Activated CD4-positive, alpha-beta T cell treated with anti-CD3 and anti-CD28 coated beads, Interleukin-2, Interleukin-6, amounts not matched to agents 100 ng/mL and 50 ng/mL, durations not matched to agents 16 hours and 8 hours (primary cell): ENCODE measurements around the gene C4orf50.
"Not testable (repeated sequence)": the region's sequence is repeated elsewhere in the genome, so short reads cannot be mapped to it uniquely, and the experiment has no call there.

ENCODE experiments used
- DNase-seq: peaks from one replicate; pipeline ENCODE4 v3.0.0-alpha.2; 2020

C4orf50 gene

GRCh38 chr4:6012200-6012599 lies 6.0 kb downstream of the C4orf50 start:
- DNase-seq = no peak

DNA sequence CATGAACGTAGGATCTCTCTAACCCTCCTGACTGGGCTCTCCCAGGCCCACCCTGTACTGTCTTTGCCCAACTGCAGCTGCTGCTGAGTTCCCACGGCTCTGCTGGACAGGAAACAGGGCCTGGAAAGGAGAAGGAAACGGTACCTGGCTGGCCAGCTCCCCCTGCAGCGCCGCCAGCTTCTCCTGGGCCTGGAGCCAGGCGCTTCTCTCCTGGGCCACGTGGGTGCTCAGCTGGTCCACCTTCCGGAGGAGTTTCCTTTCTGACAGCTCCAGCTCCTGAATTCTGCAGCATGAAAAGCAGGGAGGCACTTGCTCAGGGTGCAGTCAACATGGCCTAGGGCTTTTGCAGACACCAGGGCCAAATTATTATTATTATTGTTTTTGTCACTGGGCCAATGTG lies 6.5 kb downstream of the C4orf50 start:
- DNase-seq = no peak

GRCh38 chr4:6011271-6011671 lies 7.0 kb downstream of the C4orf50 start:
- DNase-seq = no peak

DNA sequence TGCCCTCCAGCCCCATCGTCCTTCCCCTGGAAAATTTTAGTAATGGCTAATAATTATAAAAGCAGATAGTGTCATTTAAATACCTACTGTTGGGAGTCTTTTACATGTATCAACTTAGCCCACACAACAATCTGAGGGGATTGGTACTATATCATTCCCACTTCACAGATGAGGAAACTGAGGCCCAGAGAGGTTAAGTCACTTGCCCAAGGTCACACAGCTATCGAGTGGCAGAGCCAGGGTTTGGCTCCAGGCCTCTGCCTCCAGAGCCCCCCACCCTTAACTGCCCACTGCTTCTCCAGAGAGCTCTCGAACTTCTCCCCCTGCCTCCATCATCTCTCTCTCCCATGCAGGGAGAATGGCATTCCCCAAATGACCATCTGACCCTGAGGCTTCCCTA lies 7.4 kb downstream of the C4orf50 start:
- no peak for DNase-seq

DNA sequence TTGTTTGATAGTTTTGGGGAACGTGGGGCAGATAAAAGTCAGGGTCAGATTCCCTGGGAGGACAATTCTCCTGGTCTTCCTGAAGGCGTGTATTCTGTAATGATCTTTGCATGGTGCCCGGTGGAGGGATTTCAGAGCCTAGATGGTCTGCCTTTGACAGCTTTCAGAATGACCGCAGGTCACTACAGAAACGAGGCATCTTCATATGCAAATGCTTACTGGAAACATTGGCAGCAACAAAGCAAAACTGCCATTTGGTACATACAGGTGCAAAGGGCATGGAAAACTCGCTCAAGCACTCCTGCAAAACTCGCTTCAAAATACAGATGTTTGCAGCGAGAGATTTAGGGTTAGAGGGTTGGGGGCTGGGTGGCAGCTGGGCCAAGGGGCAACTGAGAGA lies 8.8 kb downstream of the C4orf50 start:
- no peak for DNase-seq

DNA sequence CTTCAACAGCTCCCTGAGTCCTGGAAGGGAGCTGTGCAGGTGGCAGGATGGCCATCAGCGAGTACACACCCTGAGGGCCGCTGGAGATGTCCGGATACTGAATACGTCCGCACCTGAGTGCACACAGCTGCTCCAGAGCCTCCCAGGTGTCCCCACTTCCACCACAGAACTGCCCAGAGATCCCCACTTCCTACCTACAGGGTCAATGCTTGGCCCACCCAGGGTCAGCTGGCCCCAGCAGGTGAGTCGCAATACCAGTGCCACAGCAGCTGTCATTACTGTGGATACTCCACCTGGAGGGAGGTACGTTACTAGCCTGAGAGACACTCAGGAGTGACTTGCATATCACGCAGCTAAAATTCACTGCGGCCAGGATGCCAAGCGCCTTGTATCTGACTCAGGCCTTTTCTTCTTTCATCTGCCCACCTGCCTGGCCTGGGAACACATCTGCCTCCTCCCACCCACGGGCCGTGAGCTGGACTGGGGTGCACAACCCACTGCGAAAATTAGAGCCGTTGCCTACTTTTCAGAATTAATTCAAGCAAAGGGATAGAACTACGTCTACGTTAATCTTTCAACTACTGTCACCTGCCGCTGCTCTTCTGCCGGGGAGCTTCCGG lies 9.4 kb downstream of the C4orf50 start:
- DNase-seq = no peak

DNA sequence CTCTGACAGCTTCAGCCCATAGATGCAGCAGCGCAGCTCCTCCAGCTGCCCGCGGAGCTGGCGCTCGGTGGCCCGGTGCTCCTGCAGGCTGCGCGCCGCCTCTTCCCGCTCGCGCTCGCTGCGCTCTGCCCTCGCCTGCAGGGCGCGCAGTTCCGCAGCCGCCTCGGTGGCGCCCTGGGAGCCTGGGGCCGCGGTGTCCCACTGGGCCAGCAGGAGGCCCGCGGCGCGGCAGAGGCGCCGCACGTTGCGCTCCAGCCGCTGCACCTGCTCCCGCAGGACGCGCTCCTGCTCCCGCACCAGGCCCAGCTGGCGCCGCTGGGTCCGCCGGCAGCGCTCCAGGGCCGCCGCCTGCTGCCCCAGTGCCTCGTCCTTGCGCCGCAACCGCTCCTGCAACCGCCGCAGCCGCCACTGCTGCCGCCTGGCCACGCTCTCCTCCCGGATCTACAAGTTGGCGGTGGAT lies 10.1 kb downstream of the C4orf50 start:
- DNase-seq = peak; percentile 16

GRCh38 chr4:6005175-6005574 lies 13.1 kb downstream of the C4orf50 start:
- no peak for DNase-seq

DNA sequence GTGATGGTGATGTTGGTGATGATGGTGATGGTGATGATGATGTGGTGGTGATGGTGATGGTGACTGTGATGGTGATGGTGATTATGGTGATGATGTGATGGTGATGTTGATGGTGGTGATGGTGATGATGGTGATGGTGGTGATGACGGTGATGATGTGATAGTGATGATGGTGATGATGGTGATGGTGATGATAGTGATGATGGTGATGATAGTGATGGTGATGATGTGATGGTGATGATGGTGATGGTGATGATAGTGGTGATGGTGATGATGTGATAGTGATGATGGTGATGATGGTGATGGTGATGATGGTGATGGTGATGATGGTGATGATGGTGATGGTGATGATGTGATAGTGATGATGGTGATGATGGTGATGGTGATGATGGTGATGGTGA lies 14.7 kb downstream of the C4orf50 start:
- not testable (repeated sequence) for DNase-seq

DNA sequence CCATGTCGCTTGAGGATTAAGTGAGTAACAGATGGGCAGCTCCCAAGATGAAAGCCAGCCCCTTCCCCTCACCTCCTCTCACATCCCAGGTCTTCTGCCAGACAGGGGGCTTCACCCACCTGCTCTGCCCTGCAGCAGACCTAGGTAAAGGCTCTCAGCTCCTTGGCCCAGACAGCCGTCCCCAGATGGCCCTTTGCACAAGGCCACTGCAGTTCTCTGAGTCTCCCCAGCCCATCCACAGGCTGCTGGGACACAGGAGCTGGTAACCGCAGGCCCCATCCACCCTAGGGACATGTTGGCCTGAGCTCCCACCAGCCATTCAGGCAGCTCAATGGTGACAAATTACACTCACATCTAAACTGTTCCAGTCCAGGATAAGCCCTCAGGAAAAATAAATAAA lies 15.3 kb downstream of the C4orf50 start:
- DNase-seq = no peak

GRCh38 chr4:6002492-6002833 lies 15.8 kb downstream of the C4orf50 start:
- no peak for DNase-seq

DNA sequence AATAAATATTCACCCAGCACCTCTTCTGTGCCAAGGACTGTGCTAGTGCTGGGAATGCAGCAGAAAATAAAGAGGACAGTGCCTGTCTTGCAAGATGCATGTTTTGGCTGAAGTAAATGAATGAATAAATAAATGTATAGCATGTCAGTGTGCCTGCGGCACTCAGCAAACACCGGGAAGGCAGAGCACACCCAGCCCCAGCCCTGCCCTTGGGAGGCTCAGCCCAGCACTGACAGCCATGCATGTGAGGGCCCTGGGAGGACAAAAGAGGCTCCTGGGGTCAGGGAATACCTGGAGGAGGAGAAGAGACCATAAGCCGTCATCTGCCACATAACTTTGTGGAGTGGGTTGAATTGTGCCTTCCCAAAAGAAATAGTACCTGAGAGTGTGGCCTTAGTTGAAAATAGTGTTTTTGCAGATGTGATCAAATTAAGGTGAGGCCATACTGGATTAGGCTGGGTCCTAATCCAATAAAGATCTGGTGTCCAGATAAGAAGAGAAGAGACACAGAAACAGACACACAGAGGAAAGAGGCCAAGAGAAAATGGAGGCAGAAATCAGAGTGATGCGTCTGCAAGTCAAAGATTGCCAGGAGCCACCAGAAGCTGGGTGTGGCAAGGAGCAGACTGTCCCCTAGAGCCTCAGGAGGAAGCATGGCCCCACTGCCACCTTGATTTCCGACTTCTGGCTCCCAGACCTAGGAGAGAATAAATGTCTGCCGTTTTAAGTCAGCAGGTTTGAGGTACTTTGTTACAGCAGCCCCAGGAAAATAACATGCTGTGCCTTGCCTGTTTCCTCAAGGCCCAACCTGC lies 16.3 kb downstream of the C4orf50 start:
- DNase-seq = no peak

DNA sequence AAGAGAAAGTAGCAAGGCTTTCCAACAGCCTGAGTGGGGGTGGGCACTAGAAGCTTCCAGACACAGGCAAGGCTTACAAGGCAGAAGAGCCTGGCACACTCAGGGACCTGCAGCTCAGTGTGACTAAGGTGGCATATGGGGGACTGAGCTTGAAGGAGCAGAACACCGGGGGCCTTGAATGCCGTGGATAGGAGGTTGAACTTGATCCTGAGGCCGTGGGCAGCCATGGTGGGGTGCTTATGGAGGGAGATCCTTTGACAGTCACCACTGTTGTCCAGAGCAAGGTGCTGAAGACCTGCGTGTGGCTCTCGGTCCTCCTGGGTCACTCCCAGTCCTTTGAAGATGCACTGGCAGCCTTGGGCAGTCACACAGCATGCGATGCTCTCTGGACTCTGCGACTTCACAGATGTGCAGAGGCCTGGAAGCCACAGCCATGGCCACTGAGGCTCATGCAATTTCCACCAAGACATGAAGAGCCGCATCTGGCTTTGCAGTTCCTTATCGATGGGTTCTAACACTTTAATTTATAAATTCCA lies 18.3 kb downstream of the C4orf50 start:
- no peak for DNase-seq

- no peak for DNase-seq
These were observed 18.9 kb downstream of the C4orf50 start for GRCh38 chr4:5999356-5999755.

- DNase-seq = peak; percentile 71
These were observed 19.8 kb downstream of the C4orf50 start for GRCh38 chr4:5998333-5998936.

DNA sequence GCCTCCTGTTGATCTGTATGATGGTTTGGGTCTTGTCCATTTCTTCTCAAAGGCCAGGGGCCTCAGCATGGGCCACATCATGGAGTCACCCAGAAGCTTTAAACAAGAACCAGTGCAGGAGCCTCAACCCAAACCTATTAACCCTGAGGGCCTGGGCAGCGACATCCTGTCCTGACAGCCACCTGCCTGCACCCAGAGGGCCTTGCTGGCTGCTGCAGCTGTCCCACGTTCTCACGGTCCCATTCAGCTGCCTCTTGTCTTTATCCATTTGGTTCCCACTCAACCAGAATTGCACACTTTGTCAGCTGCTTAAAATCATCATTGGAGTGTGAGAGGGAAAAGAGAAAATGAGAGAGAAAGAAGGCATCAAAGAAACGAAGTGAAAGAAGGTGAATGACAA lies 21.6 kb downstream of the C4orf50 start:
- DNase-seq = no peak

DNA sequence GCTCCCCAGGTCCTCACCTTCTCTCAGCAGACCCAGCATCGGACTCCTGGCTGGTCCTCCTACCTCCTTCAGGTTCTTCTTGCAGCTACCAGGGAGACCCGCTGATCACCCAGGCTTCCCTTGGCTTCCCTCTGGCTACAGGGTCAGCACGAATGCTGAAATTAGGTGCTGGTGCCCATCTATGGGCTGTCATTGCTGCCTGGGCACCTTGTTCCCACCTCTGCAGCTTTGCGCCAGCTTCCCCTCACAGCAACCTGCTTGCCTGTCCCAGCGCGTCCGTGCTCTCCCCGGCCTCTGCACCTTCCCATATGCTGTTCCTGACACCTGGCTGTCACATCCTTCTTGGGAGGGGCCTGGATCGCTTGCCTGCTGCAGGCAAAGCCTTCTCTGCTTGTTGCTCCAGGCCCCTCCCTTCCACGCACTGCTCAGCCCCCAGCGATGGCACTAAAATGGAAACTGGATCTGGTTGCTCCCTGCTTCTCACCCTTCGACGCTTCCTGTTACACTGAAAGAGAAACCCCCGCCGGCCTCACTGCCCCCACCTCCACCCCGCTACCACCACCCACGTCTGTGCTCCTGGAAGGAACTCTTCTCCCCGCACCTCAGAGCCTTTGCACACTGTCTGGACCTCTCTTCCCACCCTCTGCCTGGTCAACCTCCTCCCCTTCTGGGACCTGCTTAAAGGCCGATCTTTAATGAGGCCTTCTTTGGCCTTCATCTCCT lies 22.2 kb downstream of the C4orf50 start:
- DNase-seq = peak; percentile 49

- DNase-seq = no peak
These were observed 24.1 kb downstream of the C4orf50 start for GRCh38 chr4:5993876-5994811.

- DNase-seq = not testable (repeated sequence)
These were observed 24.9 kb downstream of the C4orf50 start for GRCh38 chr4:5993346-5993745.

- no peak for DNase-seq
These were observed 25.4 kb downstream of the C4orf50 start for GRCh38 chr4:5992828-5993321.

DNA sequence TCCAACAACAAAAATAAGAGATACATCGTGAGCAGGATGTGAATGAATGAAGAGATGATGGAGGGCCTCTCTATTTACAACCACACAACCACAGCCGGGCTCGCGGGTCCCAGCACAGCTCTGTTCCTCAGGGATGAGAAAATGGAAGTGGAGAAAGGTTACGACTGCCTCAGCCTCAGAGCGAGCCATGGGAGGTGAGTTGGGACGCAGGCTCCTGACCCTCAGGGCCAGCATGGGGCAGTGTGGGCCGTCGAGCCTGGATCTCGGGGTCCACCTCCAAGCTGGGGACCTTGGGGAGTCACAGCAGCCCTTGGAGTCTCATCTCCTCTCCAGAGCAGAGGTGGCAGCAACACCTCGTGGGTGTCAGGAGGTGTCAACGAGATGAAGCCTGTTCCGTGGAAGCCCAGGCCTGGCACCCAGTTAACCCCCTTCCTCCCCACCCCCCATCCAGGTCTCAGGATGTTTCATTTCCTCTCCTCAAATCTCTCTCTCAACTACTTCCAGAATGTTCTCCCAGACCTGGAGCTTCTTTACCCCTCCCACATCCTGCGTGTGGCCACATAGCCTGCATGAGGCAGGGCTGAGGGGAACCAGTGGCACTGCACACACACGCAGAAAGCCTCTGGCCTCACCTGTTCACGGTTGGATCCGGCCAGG lies 25.9 kb downstream of the C4orf50 start:
- no peak for DNase-seq
